NOMO-1 (cell line): ENCODE results near the gene TERB1.

ENCODE experiments used
- DNase-seq, 2 experiments: peaks; one replicate each; lab custom pipeline; 2025; ENCODE audit not compliant: unreplicated experiment in 2 of 2; lab: John Stamatoyannopoulos, UW

Gene TERB1

DNA sequence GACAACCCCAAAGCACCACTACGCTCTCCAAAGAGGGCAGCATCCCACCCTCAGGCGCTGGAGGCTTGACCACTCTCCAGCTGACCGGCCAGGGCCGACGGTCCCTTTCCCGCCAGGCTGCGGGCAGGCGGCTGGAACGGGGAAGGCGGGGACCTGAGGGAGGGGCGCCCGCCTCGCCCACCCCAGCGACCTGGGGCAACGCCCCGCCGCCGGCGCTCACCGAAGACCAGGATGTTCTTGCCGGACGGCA lies 50.4 kb downstream of the TERB1 start:
- no peak for DNase-seq

DNA sequence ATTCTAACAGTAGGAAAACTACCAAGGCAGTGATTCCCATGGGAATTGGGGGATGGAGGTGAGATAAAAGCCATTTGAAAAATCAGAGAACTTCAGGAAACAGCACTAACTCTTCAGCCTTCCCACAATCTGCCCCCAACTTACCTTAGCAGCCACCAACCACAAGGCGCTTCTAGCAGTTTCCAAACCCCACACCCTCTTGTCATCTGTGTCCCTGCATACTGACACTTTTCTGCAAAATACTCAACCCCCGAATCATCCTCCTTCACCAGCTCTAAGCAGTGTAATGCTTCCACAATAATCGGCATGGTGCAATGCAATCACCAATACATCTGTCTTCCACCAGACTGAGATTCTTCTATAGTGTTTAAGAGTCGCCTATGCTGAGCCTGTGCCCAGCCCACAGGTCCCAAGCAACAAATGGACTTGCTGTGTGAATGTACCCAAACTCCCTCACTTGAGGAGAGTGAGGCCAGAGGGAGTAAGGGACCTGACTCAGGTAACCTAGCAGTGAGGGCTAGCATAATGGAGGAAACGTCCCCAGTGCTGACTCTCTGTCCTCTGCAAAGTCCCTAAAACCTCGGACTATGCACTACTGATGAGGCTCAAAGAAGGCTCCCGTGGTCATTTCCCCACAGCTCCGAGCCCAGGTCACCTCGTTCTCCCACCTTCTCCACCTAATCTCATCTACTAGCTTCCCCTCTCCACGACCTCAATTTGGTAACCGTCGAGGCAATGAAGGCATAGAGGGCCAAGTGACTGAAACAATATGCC lies 50.9 kb downstream of the TERB1 start:
- no peak for DNase-seq

DNA sequence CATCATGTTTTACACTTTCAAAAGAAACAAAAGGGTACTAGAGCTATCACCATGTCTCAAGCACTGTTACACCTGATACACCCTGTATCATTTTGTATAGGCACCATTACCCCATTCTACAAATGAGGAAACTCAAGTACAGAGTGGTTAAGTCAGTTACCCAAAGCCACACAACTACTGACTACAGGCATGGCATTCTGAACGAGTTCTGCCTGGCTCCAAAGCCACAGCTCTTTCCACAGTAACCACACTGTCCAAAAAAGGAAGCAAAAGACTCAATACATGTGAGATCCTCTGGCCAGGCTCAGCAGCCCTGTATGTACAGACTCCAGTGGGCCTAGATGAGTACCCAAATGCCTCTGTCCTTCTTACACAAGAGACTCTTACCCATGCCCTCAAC lies 54.7 kb downstream of the TERB1 start:
- DNase-seq = peak; percentile 88 to 98

DNA sequence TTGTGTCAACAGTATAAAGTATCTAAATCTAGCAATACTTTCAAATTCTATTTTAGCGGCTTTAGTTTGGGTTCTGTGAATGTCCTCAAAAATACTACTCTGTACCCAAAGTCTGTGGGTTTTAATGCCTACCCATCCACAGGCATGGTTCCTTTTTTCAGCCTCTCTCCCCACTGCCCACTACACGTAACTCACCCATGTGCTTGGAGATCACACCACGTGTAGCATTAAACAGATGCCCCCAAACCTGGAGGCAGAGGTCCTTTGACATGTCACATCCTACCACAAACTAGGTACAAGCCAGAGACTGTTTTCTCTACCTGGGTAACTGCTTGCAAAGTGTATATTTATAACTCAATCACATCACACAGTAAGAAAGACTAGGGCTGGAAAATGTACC lies 55.3 kb downstream of the TERB1 start:
- DNase-seq = peak in 1 of 2 experiments; percentile 40

DNA sequence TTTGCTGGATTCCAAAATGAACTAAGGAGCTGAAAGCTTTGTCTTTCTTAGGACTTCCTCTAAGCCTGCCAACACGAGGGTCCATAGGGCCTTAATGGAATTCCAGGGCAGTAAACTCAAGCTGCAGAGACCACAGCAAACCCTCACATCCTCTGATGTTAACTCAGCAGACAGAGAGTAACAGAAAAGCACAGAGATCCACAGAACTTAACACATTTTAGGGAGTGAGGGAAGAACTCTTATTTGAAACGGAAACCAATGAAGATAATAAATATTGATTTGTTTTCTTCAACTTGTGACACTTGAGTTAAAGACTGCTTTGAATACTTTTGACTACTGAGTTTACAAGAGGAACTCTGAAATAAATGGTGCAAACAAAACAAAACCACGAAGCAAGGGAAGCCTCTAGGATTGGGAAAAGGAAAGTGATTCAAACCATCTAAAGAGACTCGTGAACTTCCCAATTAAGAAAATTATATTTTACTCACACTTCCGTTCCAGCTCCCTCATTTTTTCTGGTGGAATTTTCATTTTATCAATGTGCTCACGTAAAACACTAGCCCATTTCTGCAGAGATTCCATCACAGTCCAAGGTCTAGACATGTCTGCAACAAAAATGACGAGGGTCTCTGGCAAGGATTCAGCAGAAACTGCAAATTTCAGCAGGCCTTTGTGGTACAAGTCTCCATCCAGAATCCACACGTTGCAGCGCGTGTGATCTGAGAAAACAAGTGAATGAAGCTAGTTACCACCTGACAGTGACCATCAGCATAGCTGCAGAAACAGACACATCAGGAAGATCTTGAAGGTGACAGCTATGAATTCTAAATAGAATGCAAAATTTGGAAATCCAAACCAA lies 59.2 kb downstream of the TERB1 start:
- DNase-seq = no peak

DNA sequence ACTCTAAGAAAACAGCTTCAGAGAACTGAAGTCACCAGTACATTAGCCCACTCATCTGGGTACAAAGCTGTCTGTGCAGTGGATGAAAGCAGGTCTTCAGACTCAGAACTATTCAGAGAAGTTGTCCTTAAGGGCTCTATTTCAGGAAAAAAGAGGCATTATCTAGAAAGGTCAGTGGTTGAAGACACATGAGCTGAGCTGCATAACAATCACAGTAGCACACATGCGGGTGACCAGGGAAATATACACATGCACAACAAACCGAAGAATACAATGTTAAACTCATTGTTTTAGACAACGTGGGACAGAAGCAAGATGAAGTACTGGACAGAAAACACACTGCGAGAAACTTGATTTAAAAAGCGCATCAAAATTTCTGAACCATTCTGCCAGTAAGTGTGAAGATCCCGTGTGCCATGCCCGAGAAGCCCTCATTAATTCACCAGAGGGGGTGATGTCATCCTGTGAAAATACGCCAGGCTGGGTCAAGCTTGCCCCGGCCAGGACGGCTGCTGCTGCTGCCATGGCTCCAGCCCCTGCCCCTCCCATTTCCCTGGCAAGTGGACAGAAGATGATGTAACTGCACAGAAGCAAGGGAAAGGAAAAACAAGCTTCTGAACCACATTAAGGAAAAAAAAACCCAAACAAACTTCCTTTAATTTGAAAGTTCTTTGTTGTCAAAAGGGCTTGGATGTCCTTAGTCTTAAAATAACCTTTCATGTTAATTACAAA lies 60.0 kb downstream of the TERB1 start:
- no peak for DNase-seq

DNA sequence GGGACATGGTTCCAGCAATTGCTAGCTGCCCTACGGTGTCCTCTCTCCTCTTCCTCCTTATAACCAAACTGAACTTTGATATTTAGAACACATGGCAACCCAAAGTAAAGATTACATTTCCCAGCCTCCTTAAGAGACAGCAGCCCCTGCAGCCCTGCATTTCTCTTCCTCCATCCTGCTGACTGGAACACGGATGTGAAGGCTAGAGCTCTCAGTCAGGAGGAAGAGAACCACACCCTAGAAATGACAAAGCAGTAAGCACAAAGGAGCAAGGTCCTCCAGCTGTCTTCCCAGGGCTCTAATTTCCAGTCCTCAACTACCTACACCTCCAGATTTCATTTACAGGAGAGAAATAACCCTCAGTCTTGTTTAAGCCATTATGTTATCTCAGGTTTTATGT lies 60.9 kb downstream of the TERB1 start:
- DNase-seq = no peak

DNA sequence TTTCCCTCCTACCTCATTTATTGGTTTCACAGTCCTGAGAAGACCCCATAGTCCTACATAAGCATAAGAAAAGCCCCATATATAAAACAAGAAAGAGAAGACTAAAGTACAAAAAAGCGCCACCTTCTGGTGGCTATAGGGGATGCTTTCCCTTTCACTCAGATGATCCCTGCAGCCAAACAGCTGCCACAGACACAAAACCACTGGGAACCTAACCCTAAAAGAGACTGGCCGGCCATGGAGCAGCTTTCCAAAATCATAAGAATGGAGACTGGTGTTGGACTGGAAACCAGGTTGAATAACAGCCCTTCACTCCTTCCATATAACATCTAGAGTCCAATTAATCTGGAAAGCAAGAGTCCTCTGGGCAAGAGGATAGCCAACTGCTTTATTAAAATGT lies 61.4 kb downstream of the TERB1 start:
- DNase-seq = peak in 1 of 2 experiments; percentile 11

DNA sequence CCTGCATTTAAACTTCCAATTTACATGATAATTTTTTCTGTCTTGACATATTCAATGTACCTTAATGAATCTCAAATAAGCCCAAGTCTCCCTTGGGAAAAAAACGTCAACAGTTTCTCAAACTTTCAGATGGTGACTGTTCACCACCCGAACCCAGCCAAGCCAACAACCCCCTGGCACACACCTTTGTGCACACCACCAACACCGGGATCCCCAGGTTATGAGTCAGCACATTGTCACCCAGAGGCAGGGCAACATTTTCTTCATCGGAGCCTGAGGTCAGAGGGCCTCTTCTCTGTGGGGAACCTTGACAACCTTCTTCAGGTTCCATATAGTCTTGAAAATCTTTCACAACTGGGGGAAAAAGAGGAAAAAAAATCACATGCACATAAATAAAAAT lies 65.5 kb downstream of the TERB1 start:
- DNase-seq = no peak

DNA sequence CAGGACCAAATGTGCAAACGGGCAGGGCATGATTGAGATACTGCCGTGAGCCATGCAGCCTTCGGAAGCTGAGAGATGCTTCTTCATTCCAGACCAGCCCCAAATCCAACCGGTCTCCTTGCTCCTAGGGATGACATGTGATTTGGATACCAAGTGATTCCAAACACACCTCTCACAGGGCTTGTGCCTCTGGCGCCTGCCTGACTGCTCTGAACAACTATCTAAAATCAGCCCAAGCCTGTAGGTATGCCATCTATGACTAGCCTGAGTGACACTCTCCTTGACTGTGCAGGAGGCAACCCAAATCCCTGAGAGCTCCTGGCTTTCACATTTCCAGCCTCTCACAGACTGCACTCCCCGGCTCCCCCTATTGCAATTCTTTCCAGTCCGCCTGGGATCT lies 70.3 kb downstream of the TERB1 start:
- no peak for DNase-seq

DNA sequence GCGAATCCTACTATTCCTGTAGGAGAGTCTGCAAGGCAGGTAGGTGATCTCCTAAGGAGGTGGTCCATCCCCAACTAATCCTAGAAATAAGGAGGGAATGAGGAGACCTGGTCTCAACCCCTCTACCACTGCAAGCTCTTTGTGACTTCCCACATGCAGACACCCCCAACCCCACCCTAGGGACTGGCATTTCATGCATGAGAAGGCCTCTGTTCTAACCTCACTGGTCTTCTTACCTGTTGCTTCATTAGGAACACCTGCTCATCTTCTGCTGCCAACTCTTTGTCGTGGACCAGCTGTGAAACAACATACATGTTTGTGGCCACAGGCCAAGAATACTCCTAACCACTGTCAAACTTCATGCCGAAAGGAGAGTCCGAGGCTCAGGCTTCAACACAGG lies 72.6 kb downstream of the TERB1 start:
- DNase-seq = no peak

DNA sequence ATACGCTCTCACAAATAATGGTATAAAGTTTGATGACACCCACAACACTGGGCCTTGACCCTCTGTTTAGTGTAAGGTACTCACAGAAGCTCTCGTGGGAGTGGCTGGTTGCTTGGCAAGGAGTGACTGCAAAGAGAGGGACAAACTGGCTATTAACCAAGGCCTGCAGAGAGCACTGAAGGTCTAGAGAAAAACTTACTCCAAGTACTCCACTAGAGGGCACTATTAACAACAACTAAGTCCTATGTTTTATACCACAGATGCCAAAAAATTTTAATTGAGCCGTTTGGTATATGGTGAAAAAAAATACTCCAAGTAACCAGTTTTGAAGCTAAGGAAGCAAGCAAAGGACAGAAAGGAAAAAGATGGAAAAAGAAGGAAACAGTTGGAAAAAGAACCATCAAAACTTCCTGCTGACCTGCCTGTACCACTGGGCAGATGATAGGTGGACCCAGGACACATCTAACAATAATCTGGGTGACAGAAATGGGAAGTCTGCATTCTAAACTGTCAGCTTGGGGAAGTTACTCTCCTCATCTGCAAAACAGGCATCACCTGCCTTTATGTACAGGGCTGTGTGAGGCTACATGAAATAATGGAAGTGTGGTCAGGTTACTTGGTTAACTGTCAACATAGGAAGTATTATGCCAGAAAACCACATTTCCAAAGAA lies 73.1 kb downstream of the TERB1 start:
- peak in 1 of 2 experiments; percentile 78 for DNase-seq

DNA sequence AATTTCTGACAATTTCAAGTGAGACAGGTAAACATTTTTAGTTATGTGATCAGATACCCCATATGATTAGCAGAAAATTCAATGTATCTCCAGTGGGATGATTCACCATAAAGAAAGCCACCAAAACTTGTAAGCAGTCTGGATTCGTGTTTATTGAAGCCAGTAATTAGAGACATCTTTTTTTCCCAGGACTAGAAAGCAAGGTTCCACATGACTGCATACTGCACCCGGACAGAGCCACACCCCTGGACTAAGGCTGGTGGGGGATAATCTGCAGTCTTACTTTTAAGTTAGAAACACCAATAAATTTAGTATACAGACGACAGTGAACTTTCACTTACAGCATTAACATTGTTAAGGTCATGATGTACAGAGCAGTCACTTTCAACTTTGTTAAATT lies 80.6 kb downstream of the TERB1 start:
- no peak for DNase-seq

DNA sequence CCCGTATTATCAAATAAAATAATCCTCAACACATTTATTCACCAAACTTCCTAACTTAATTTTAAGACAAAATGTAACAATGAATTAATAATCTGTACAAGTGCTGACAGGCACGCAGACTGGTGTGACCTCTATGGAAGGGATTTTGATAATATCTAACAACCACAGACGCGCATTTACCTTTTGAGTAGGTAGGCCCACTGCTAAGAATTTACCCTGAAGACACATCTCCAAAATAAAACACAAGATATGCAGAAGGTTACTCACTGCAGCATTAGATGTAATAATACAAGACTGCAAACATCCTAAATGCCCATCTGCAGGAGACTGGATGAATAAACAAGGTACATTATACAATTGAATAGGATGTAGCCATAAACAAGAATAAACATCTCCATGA lies 82.1 kb downstream of the TERB1 start:
- no peak for DNase-seq

DNA sequence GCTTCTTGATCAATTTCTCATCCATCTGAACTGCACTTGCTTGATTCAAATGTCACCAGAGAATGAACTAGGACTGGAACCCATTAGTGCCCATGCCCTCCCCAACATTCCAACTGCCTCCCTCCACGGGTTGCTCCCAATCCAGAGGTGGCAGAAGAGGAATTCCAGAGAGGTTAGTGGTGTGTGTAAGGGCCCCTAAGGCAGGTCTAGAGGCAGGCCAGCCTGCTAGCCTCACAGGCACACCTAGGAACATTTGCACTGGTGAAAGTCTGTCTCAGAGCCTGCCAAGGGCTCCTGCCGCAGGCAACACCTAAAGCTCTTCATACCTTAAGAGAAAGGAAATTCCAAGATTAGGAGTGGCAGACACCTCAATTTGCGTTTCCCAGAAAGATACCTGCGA lies 83.6 kb downstream of the TERB1 start:
- DNase-seq = no peak

DNA sequence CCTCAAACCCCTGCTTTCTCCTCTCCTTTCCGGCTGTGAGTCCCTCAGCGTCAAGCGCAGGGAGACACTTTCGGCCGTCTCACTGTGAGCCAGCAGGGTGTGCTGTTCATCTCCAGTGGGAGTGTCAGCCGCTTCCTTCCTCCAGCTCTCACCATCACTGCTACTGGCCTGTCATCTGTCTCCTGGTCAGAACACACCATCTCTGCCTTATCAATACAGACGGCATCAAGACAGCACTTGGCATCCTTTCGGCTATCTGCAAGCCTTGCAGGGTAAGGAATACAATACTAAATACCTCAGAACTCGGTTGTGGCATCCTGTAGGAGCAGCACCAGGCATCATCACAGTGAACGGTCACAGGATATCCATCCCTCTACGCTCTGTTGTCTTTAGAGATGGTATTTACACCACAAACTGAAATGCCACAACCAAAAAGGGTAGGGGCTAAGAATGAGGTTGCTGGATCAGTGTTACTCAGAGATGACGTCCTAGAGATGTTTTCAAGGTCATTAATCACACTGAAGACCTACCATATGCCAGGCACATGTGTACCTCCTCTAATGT lies 84.2 kb downstream of the TERB1 start:
- peak in 1 of 2 experiments; percentile 38 for DNase-seq

DNA sequence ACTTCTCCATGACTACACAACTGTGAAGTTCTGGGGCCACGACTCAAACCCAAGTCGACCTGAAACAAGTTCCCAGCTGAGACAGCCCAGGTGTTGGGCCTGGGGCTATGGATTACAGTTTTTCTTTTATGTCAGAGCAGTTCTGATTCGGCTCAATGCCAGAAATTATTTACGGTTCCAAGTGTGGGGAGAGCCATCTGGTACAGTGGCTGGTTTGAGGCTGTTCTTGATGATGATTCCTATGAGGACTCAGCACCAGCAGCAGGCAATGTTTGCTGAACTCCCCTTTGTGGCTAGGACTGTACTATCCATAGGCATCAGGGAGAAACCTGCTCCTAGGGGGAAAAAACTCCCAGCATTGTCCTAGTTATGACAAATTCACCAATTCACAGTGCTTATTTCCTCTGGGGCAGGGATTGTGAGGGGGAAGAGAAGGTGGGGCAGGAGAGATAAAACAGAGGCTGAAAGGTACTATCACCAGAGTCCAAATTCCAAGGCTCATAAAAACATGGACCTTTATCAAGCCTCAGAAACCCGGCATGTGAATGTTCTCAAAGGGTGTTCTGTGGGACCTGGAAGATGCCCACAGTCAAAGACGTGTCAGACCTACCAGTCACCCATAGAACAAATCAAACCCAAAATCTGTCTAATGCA lies 86.6 kb downstream of the TERB1 start:
- DNase-seq = no peak

DNA sequence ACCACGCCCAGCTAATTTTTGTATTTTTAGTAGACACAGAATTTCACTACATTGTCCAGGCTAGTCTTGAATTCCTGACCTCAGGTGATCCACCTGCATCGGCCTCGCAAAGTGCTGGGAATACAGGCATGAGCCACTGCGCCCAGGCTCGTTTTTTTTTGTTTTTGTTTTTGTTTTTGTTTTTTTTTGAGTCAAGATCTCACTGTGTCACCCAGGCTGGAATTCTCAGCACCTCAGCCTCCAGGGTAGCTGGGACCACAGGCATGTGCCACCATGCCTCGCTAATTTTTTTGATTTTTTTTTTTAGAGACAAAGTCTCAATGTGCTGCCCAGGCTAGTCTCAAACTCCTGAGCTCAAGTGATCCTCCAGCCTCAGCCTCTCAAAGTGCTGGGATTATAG lies 87.3 kb downstream of the TERB1 start:
- no peak for DNase-seq

DNA sequence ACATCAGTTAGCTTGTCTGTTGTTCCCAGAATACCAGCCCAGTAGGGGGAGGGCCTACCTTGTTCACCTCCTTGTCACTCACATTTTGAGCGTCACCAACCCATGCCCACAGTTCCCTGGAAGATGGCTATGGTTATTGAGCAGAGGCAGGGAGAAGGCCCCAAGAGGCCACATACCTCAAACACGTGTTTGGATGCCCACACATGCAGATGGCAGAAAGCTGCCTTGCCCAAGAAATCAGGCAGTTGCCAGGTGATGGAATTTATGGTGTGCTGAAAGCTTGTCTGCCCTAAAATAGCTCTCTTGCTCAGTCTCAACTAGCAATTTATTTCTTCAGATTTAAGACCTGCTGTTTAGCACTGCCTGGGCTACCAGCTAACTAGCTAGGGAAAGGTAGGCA lies 88.3 kb downstream of the TERB1 start:
- peak in 1 of 2 experiments; percentile 16 for DNase-seq

DNA sequence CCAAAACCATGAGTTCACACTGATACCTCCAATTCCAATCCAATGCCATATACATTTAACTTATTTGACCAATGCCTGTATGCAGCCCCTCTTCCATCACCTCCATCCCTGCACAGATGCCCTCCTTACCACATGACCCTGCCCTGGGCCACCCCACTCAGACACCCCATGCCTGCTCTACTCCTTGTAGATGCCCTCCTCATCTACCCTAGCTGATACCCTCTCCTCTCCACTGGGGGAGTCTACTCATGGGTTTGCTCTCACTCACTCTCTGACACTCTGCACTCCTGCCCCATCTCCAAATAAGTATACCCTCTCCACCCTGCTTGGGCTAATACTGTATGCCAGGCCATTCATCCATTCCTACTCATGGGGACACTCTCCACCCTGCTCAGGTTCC lies 88.9 kb downstream of the TERB1 start:
- no peak for DNase-seq
